ENCODE results near the gene ENPP1. TPM values are rescaled to one million over a fixed set of nuclear protein-coding genes. Genes with fewer than 3 reads are reported as not detected.
A peak's percentile ranks its signal among the peaks of the same experiment; 100 is the strongest.
"Not testable (repeated sequence)": the region's sequence is repeated elsewhere in the genome, so short reads cannot be mapped to it uniquely, and the experiment has no call there.

Gene ENPP1
- total RNA-seq, 1 donor from 2014 or later = 14.7 TPM

- H3K36me3 ChIP-seq = no peaks in the 10 kb centered on the region
- no peak overlapping the region for H3K4me3 ChIP-seq
- no peak for DNase-seq (ENCODE audit: extremely low spot score in 2 of 2)
- TF ChIP-seq, protein P1, sequence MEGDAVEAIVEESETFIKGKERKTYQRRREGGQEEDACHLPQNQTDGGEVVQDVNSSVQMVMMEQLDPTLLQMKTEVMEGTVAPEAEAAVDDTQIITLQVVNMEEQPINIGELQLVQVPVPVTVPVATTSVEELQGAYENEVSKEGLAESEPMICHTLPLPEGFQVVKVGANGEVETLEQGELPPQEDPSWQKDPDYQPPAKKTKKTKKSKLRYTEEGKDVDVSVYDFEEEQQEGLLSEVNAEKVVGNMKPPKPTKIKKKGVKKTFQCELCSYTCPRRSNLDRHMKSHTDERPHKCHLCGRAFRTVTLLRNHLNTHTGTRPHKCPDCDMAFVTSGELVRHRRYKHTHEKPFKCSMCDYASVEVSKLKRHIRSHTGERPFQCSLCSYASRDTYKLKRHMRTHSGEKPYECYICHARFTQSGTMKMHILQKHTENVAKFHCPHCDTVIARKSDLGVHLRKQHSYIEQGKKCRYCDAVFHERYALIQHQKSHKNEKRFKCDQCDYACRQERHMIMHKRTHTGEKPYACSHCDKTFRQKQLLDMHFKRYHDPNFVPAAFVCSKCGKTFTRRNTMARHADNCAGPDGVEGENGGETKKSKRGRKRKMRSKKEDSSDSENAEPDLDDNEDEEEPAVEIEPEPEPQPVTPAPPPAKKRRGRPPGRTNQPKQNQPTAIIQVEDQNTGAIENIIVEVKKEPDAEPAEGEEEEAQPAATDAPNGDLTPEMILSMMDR (IDR thresholded peaks at IDR 0.05) = no peak
- TF ChIP-seq POLR2A (IDR thresholded peaks at IDR 0.05) = no peak
- no peak for TF ChIP-seq POLR2AphosphoS5 (IDR thresholded peaks at IDR 0.05; ENCODE audit: insufficient read depth in 1 of 2, low read depth in 1 of 2)
- no peak overlapping the region for H3K27ac ChIP-seq
- no peaks in the 10 kb centered on the region for H3K9me3 ChIP-seq
- no peaks in the 10 kb centered on the region for H3K4me1 ChIP-seq
- no peaks in the 10 kb centered on the region for H3K27me3 ChIP-seq
- intact Hi-C loops (cut with DNase I) = no loop called here
Observed at GRCh38 chr6:131900231-131900630, 92.4 kb downstream of the ENPP1 start.

GRCh38 chr6:131901326-131901873 lies 93.6 kb downstream of the ENPP1 start:
- intact Hi-C loops (cut with DNase I); H3K4me1 ChIP-seq; H3K36me3 ChIP-seq; H3K27me3 ChIP-seq; DNase-seq (ENCODE audit: extremely low spot score in 2 of 2); H3K9me3 ChIP-seq; H3K4me3 ChIP-seq; H3K27ac ChIP-seq: not testable (repeated sequence)

DNA sequence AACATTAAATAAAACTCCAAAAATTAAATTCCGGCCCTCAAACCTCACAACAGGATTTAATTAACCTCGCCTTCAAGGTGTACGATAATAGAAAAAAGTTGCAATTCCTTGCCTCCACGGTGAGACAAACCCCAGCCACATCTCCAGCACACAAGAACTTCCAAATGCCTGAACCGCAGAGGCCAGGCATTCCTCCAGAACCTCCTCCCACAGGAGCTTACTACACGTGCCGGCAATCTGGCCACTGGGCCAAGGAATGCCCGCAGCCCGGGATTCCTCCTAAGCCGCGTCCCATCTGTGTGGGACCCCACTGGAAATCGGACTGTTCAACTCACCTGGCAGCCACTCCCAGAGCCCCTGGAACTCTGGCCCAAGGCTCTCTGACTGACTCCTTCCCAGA lies 95.9 kb downstream of the ENPP1 start:
- intact Hi-C loops (cut with DNase I); H3K27ac ChIP-seq; H3K4me1 ChIP-seq: not testable (repeated sequence)

DNA sequence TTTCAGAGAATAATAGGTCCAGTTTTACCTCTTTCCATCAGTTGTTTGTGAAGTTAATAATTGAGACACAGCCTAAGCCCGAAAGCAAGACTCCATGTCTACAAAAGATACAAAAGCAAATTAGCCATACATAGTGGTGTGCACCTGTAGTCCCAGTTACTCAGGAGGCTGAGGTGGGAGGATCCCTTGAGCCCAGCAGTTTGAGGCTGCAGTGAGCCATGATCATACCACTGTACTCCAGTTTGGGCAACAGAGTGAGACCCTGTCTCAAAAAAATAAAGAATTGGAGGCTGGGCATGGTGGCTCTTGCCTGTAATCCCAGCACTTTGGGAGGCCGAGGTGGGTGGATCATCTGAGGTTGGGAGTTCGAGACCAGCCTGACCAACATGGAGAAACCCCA lies 101.0 kb downstream of the ENPP1 start:
- DNase-seq (ENCODE audit: extremely low spot score in 2 of 2); intact Hi-C loops (cut with DNase I); H3K9me3 ChIP-seq; H3K27ac ChIP-seq; H3K4me1 ChIP-seq; H3K27me3 ChIP-seq; H3K4me3 ChIP-seq; H3K36me3 ChIP-seq: not testable (repeated sequence)

More for the DNA sequence above, 95.9 kb downstream of the ENPP1 start:
- H3K4me3 ChIP-seq; H3K27me3 ChIP-seq; DNase-seq (ENCODE audit: extremely low spot score in 2 of 2); H3K36me3 ChIP-seq; H3K9me3 ChIP-seq: not testable (repeated sequence)

DNA sequence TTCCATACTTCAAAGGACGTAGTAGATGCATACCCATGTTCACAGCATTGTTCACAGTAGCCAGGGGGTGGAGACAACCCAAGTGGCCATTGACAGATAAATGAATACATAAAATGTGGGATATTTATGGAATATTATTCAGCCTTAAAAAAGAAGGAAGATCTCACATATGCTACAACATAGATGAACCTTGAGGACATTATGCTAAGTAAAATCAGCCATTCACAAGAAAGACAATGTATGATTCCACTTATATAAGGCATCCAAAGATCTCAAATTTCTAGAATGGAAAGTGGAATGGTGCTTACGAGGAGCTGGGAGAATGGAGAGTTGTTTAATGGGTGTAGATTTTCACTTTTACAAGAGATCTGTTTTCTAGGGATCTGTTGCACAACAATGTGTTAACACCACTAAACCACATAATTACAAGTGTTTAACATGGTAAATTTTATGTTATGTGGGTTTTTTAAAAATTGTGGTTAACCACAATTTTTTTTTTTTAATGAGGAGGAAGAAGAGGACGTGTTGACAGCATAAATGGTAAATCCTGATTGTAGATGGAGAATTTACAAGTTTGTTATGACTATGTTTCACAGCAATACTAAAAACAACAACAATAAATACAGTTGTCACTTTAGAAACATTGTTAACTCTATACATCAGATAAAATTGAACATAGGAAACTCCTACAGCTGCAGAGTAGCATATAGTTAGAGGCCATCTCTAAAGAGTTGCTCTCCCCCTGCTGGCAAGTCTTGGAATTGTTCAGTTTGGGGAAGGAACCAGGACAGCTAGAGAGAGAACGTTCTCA lies 101.8 kb downstream of the ENPP1 start:
- intact Hi-C loops (cut with DNase I) = no loop called here
- Histone ChIP-seq H3K9me3 (no peaks in the 10 kb centered on the region), H3K27ac (no peak overlapping the region), H3K4me3 (no peak overlapping the region), H3K36me3 (no peaks in the 10 kb centered on the region), H3K27me3 (no peaks in the 10 kb centered on the region), H3K4me1 (no peaks in the 10 kb centered on the region)
- TF ChIP-seq, protein P1 (IDR thresholded peaks at IDR 0.05) = peak; percentile 75 to 87 (median 80)
- TF ChIP-seq POLR2AphosphoS5 (IDR thresholded peaks at IDR 0.05; ENCODE audit: insufficient read depth in 1 of 2, low read depth in 1 of 2) = no peak
- DNase-seq (ENCODE audit: extremely low spot score in 2 of 2) = no peak

DNA sequence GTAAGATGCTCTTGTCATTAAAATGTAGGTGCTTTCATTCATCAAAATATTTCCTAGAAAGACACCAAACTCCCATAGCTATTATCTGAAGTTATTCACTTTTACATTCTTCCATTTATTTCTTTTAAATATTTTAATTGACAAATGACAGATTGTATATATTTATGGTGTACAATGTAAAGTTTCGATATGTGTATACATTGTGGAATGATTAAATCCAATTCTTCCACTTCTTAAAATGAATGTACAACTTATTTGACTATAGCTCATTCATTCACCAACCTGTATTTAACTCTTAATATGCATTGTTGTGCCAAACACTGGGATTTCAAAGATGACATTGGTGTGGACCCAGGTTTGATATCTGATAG lies 102.4 kb downstream of the ENPP1 start:
- no peak overlapping the region for H3K27ac ChIP-seq
- no peaks in the 10 kb centered on the region for H3K27me3 ChIP-seq
- intact Hi-C loops (cut with DNase I) = no loop called here
- H3K9me3 ChIP-seq = no peaks in the 10 kb centered on the region
- TF ChIP-seq POLR2AphosphoS5 (IDR thresholded peaks at IDR 0.05; ENCODE audit: insufficient read depth in 1 of 2, low read depth in 1 of 2) (no peak), POLR2A (IDR thresholded peaks at IDR 0.05) (no peak)
- TF ChIP-seq, protein P1 (IDR thresholded peaks at IDR 0.05) = no peak
- H3K4me3 ChIP-seq = no peak overlapping the region
- no peaks in the 10 kb centered on the region for H3K4me1 ChIP-seq
- no peaks in the 10 kb centered on the region for H3K36me3 ChIP-seq
- DNase-seq (ENCODE audit: extremely low spot score in 2 of 2) = no peak

All from vagina (tissue), 2 donors.